Natural killer cell (primary cell): ENCODE data around the gene FOXS1. TPM values are rescaled to one million over a fixed set of nuclear protein-coding genes. Genes with fewer than 3 reads are reported as not detected.

ENCODE experiments used
- ATAC-seq, 3 donors: fragments of 150-1000 bp in 2 of 3; fragments of 200-7000 bp in 1 of 3; cut with Tn5 transposase; 1 replicate in 1 of 3; 2 replicates in 2 of 3; pipeline ENCODE4 v1.10.0; 2021; ENCODE audit warnings: mild to moderate bottlenecking in 2 of 3, moderate library complexity in 2 of 3
- DNase-seq, 2 donors: peaks; one replicate each; pipeline versions ENCODE4 v3.0.0 to v3.0.0-alpha.2; 2013 to 2021; ENCODE audit warnings: mixed read lengths in 1 of 2
- H3K27ac ChIP-seq: one replicate; pipeline ENCODE4 v1.5.1; 2013; ENCODE audit warnings: mild to moderate bottlenecking, low read length
- H3K27me3 ChIP-seq: one replicate; pipeline ENCODE4 v1.6.1; 2013; ENCODE audit warnings: low read length; ENCODE audit not compliant: control insufficient read depth, insufficient read depth
- H3K36me3 ChIP-seq: one replicate; pipeline ENCODE4 v1.6.1; 2013; ENCODE audit warnings: low read length; ENCODE audit not compliant: control insufficient read depth, insufficient read depth
- H3K4me1 ChIP-seq: one replicate; pipeline ENCODE4 v1.6.1; 2013; ENCODE audit warnings: low read length; ENCODE audit not compliant: control insufficient read depth, insufficient read depth
- H3K4me3 ChIP-seq: one replicate; pipeline ENCODE4 v1.5.1; 2013; ENCODE audit warnings: low read length
- H3K9me3 ChIP-seq: one replicate; pipeline ENCODE4 v1.6.1; 2013; ENCODE audit warnings: low read length; ENCODE audit not compliant: control insufficient read depth, insufficient read depth
- H3K27ac Mint-ChIP-seq, 2 donors: one replicate each; pipeline ENCODE4 v1.8.0; 2022; ENCODE audit warnings: mild to moderate bottlenecking in 2 of 2, mixed read lengths in 2 of 2, moderate library complexity in 1 of 2
- H3K27me3 Mint-ChIP-seq, 2 donors: one replicate each; pipeline ENCODE4 v1.8.0; 2022; ENCODE audit warnings: low read depth in 2 of 2, mixed read lengths in 2 of 2
- H3K36me3 Mint-ChIP-seq: one replicate; pipeline ENCODE4 v1.8.0; 2022; ENCODE audit warnings: mixed read lengths
- H3K4me1 Mint-ChIP-seq, 2 donors: one replicate each; pipeline ENCODE4 v1.8.0; 2022; ENCODE audit warnings: mixed read lengths in 2 of 2
- H3K4me3 Mint-ChIP-seq: one replicate; pipeline ENCODE4 v1.8.0; 2022; ENCODE audit warnings: mild to moderate bottlenecking, moderate library complexity, mixed read lengths
- H3K9me3 Mint-ChIP-seq, 2 donors: one replicate each; pipeline ENCODE4 v1.8.0; 2022; ENCODE audit warnings: mixed read lengths in 2 of 2
- WGBS: methylation state at CpG from one replicate; pipeline ENCODE4 v1.1.7; 2013; ENCODE audit warnings: missing lambda C conversion rate; ENCODE audit not compliant: insufficient coverage; 5-methylcytosine and 5-hydroxymethylcytosine counted together
- intact Hi-C: fragments of 100-400 bp; cut with micrococcal nuclease; formaldehyde crosslinking; loops from one replicate; pipeline ENCODE4 v1.14.2; 2022
- total RNA-seq, 4 donors: library from RNA; stranded (reverse); fragments of 120-200 nt in 1 of 4; gene quantifications; one replicate each; pipeline versions ENCODE4 v1.2.3 to v1.2.4, GENCODE V29; 2013 to 2022
- TF ChIP-seq, protein P1 (sequence below): fragments of 200-600 bp; IDR thresholded peaks from one replicate; pipeline ENCODE4 v1.8.0; 2022; ENCODE audit warnings: antibody characterized with exemption

FOXS1 gene
- total RNA-seq, 3 donors from 2014 or later (not counting 1 experiment from before 2014, with no cell fraction given): not detected

GRCh38 chr20:31869942-31870725, 24.7 kb upstream of the FOXS1 start, which contains the start of the genes DUSP15 and TTLL9:
Gene DUSP15 (minus strand): TSS chr20:31870527. CDS start chr20:31870337, 190 bp downstream.
Gene TTLL9 (plus strand): TSS chr20:31870634. CDS start chr20:31871127, 493 bp downstream.
- no peaks in the 10 kb centered on the region for H3K36me3 Mint-ChIP-seq
- ATAC-seq (peak; percentile 30 to 66 (median 63)), DNase-seq (peak in 1 of 2 donors; percentile 33)
- peak within 1 kb of the TSS in 1 of 2 donors; percentile 76 for H3K27ac Mint-ChIP-seq
- peaks cover 13 to 18% of the 10 kb centered on the region in 2 donors for H3K4me1 Mint-ChIP-seq
- Histone ChIP-seq H3K9me3 (no peaks in the 10 kb centered on the region), H3K27ac (no peak within 1 kb of the TSS), H3K36me3 (no peaks in the 10 kb centered on the region), H3K4me1 (peaks cover 20% of the 10 kb centered on the region), H3K4me3 (peak within 1 kb of the TSS; percentile 23), H3K27me3 (peaks cover 21% of the 10 kb centered on the region)
- H3K4me3 Mint-ChIP-seq: peak within 1 kb of the TSS; percentile 85
- no peaks in the 10 kb centered on the region for H3K9me3 Mint-ChIP-seq
- TF ChIP-seq, protein P1, sequence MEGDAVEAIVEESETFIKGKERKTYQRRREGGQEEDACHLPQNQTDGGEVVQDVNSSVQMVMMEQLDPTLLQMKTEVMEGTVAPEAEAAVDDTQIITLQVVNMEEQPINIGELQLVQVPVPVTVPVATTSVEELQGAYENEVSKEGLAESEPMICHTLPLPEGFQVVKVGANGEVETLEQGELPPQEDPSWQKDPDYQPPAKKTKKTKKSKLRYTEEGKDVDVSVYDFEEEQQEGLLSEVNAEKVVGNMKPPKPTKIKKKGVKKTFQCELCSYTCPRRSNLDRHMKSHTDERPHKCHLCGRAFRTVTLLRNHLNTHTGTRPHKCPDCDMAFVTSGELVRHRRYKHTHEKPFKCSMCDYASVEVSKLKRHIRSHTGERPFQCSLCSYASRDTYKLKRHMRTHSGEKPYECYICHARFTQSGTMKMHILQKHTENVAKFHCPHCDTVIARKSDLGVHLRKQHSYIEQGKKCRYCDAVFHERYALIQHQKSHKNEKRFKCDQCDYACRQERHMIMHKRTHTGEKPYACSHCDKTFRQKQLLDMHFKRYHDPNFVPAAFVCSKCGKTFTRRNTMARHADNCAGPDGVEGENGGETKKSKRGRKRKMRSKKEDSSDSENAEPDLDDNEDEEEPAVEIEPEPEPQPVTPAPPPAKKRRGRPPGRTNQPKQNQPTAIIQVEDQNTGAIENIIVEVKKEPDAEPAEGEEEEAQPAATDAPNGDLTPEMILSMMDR: no peak
- intact Hi-C loops: no loop called here
- peaks cover 45 to 50% of the 10 kb centered on the region in 2 donors for H3K27me3 Mint-ChIP-seq
- under 1% methylated on average over 80 of the region's 80 CpGs for WGBS

DNA sequence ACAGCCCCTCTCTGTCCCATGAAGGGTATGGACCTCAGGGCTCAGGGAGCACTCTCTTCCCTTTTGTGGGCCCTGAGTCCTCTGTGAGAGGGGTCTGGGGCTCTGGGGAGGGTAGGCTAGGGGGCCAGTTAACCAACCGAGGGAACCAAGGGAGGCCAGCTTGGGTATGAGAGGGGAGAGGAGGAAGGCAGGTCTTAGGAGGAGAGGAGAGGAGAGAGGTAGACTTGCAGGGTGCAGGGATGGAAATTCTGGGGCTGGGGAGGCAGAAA, 24.2 kb upstream of the FOXS1 start:
- H3K27ac Mint-ChIP-seq: peak overlapping the region in 1 of 2 donors; percentile 76

GRCh38 chr20:31868853-31869672, 23.7 kb upstream of the FOXS1 start:
- Mint-ChIP-seq H3K4me3 (peak overlapping the region; percentile 53), H3K4me1 (peaks cover 13 to 18% of the 10 kb centered on the region in 2 donors), H3K9me3 (no peaks in the 10 kb centered on the region), H3K27ac (peak overlapping the region in 1 of 2 donors; percentile 76), H3K36me3 (no peaks in the 10 kb centered on the region), H3K27me3 (peaks cover 43 to 45% of the 10 kb centered on the region in 2 donors)
- WGBS: 65% methylated on average over 11 of the region's 12 CpGs
- H3K27ac ChIP-seq: no peak overlapping the region
- no peaks in the 10 kb centered on the region for H3K36me3 ChIP-seq
- H3K4me3 ChIP-seq: no peak overlapping the region
- no peaks in the 10 kb centered on the region for H3K9me3 ChIP-seq
- peaks cover 20% of the 10 kb centered on the region for H3K4me1 ChIP-seq
- no peak for ATAC-seq
- TF ChIP-seq, protein P1: no peak
- intact Hi-C loops: no loop called here
- no peak for DNase-seq
- peaks cover 21% of the 10 kb centered on the region for H3K27me3 ChIP-seq

More for the DNA sequence above, 24.2 kb upstream of the FOXS1 start:
- Histone ChIP-seq H3K27ac (no peak overlapping the region), H3K9me3 (no peaks in the 10 kb centered on the region), H3K4me3 (peak overlapping the region; percentile 23), H3K36me3 (no peaks in the 10 kb centered on the region), H3K27me3 (peaks cover 21% of the 10 kb centered on the region), H3K4me1 (peaks cover 20% of the 10 kb centered on the region)
- Mint-ChIP-seq H3K27me3 (peaks cover 45 to 46% of the 10 kb centered on the region in 2 donors), H3K4me3 (peak overlapping the region; percentile 85), H3K4me1 (peaks cover 13 to 18% of the 10 kb centered on the region in 2 donors), H3K9me3 (no peaks in the 10 kb centered on the region), H3K36me3 (no peaks in the 10 kb centered on the region)
- 0% methylated on average over 1 of the region's 1 CpG for WGBS
- TF ChIP-seq, protein P1: no peak
- intact Hi-C loops: no loop called here
- peak in 1 of 3 donors; percentile 31 for ATAC-seq
- no peak for DNase-seq
